Activated gamma-delta T cell treated with anti-CD3 and anti-CD28 coated beads, Interleukin-2, amount 50 U/mL, for 16 hours (primary cell): ENCODE results near the gene CUL4A.

ENCODE experiments used
- DNase-seq: peaks from one replicate; pipeline ENCODE4 v3.0.0-alpha.2; 2020; ENCODE audit warnings: low read depth

The CUL4A gene

DNA sequence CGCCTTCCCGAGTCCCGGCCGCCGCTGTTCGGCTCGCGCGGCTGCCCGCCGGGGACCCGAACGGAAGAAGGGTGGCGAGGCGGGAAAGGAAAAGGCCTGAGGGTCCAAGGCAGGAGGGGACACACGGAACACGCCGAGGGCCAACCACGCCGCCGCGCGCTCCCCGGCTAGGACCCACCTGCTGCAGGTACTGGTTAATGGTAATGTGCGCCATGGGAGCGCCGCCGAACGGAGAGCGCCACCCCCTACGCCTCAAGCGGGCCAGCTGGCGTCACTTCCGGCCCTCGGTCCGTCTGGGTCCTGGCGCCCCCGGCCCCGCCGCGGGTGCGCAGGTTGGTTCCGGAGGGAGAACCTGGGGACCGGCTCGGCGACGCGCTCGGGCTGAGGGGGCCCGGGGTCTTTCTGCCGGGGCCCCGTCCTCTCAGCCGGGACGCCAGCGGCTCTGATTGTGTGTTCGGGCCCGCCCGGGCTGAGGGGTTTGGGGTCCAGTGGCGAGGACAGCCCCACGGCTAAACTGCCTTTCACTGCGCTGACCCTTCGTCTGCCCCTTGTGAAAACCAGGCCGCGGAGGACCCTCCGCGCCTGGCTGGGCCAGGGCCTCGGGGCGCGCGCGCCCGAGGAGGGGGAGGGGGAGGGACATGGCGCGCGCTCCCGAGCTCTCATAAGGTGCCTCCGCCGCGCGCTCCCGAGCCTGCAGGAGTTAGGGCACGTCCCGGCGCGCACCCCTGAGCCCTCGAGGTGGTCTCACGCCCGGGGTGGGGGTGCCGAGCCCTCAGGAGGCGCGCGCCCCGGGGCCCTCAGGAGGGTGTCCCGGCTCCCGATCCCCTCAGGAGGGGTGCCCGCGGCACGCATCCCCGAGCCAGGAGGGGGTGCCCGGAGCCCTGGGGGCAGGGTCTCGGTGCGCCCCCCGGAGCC, 735 bp upstream of the CUL4A start, which contains the start of gene PCID2:
Gene PCID2 (minus strand): TSS at position 249 of the 915 bp plus-strand sequence. CDS start 35 bp downstream, at position 214.
- peak; percentile 86 for DNase-seq

DNA sequence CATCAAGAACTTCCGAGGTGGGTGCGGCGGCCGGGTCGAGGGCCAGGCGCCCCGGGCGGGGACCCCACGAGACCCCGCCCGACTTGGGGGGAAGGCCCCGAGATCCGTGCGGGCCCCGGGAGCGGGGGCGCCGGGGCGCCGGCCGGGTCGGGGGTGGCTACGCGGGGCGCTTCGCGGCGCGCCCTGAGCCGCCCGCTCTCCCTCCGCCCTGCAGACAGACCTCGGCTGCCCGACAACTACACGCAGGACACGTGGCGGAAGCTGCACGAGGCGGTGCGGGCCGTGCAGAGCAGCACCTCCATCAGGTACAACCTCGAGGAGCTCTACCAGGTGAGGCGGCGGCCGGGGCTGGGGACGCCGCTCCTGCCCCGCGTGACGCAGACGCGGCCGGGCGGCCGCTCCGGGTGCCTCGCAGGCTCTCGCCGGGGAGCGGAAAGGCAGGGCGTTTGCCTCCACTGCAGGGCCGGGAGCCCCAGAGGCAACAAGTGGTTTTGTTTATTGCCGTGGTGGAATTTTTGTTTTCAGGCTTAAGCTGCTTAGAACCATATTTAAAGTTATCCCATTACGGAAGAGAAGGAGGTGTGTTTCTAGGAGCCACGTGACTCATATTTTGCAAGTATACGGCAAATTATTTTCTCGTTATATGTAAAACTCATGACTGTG, 477 bp downstream of the CUL4A start:
- DNase-seq: peak; percentile 51

DNA sequence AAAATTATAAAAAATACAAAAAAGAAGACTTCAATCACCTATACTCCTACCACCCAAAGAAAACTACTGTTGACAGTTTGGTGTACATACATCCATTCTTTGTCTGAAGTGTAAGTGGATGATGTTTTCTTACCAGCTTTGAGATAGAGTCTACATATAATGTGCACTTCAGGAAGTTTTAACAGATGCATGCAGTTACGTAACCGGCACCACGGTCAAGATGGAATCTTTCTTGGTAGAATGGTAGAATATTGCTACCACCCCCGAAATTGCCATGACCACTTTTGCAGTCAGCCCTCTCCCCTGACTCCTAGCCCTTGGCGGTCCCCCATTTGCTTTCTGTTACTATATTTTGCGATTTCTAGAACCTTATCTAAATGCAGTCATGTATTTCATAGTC, 1.4 kb downstream of the CUL4A start:
- DNase-seq: no peak

DNA sequence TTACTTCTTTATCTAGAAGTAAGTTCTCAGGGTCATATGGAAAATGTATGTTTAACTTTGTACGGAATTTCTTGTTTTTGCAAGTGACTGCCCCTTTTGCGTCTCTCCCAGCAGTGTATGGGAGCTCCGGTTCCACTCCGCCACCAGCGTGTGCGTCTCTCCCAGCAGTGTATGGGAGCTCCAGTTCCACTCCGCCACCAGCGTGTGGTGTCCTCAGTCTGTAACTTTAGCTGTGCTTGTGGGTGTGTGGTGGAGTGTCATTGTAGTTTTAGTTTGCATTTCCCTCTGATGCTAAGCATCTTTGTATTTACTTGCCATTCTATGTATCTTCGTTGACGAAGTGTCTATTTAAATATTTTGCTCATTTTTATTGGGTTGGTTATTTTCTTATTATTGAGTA, 2.4 kb downstream of the CUL4A start:
- no peak for DNase-seq

DNA sequence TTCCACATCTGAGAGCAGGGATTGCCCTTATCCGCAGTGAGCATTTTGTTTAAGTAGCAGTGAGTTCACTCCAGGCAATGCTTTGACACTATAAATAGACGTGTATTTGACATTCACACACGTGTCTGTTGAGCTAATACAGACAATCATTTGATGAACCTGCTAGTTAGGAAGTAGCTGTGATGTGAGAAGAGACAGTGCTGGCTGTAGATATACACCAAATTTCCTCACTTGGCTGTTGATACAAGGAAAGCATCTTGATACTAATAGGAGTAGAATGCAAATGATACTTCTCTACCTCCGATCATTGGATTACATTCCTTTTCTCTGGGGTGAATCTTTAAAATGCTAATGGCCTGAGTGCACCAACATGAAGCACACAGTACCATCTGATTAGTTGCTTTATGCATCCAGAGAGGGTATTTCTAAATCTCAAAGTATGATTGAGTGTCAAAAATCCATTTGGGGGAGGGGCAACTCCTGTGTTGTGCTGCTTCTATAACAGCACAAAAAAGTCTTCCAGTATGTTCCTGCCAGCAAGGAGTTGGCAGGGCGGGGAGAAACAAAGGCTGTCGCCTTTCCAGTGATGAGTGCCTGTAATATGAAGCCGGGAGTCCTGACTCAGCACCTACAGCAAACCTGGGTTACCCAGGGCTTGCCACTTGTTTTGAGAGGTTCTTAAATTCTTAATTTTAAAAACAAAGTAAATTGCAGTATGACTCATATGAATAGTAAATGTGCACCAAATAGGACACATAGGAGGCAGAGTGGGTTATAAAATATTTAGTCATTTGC, 7.0 kb downstream of the CUL4A start:
- no peak for DNase-seq

DNA sequence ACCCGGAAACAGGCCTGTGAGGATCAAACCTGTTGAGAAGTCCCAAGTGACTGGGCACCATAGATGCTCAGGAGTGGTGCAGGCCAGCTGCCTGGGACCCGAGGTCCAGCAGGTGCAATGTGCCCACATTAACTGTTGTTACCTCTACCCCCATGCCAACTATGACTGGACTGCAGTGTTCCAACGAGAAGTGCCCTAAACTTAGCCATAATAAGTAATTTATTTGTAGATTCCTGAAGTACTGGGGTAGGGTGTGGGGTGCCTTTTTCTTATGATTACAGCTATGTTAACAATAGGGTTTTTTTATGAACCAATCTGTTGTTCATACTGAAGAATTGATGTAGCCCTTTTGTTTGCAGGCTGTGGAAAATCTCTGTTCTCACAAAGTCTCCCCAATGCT, 9.2 kb downstream of the CUL4A start:
- no peak for DNase-seq

GRCh38 chr13:113219256-113219940, 10.0 kb downstream of the CUL4A start:
- no peak for DNase-seq

- no peak for DNase-seq
Measured at GRCh38 chr13:113220141-113220598, 10.8 kb downstream of the CUL4A start.

DNA sequence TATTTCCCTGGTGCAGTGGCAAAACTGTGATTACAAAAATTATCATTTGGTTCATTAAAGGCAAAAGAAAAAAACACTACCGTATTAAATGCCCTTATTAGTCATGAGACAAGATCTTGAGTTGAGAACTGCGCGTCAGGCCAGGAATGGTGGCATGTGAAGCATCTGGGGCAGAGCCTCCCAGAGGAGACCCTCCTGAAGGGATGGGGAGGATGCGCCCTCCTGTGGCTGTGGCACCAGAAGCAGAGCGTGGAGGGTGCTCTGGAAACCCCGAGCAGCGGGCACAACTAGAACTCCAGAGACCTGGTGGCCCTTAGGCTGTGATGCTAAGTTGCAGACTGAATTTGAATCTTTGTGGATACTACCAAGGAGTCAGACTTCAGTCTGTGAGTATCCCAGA, 11.5 kb downstream of the CUL4A start:
- DNase-seq: no peak

DNA sequence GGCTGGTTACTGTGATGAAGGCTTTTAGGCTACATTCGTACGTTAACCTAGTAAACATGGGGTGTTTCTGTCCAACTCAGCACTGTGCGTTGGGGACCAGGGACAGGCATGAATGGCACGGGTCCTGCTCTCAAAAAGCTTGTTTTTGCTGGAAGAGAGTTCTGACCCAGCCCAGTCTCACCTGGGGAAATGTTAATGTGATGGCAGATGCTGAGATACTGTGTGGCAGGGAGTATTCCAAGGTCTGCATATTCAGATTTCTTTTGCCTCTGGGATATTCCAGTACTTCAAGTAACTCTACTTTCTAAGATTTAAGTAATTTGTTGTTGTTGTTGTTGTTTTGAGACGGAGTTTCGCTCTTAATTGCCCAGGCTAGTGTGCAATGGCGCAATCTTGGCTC, 13.7 kb downstream of the CUL4A start:
- DNase-seq: no peak

DNA sequence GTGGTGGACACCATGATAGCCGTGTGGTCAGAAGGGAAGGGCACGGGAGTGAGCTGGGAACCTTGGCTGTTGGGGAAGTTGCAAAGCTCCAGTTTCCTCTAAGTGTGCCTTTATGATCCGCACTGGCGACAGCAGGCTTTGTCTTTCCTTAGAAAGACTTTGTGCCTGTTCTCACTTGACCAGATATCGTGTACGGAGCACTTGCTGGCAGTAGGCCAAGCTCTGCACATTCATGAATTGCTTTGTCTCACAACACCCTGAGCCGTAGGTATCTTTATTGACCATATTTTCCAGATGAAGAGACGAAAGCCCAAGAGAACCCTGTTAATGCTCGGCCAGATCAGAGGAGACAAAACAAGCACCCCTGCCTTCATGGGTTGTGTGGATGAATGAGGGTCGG, 15.1 kb downstream of the CUL4A start:
- no peak for DNase-seq

DNA sequence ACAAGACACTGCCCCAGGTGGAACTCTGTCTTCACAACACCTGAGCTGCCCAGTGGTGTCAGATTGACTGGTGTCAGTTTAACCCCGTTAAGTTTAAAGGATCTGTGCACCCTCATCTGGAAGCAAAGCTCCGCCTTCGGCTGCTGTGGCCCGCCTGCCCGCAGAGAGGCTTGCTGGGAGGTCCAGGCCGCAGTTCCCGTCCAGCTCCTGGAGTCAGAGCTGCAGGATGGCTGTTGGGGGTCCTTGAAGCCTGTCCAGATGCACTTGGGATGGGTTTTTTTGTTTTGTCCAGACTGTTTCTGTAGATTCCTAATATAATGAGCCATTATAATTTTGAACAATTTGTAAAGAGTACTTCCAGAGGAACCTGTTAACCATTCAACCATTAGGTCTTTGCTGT, 16.1 kb downstream of the CUL4A start:
- DNase-seq: no peak

DNA sequence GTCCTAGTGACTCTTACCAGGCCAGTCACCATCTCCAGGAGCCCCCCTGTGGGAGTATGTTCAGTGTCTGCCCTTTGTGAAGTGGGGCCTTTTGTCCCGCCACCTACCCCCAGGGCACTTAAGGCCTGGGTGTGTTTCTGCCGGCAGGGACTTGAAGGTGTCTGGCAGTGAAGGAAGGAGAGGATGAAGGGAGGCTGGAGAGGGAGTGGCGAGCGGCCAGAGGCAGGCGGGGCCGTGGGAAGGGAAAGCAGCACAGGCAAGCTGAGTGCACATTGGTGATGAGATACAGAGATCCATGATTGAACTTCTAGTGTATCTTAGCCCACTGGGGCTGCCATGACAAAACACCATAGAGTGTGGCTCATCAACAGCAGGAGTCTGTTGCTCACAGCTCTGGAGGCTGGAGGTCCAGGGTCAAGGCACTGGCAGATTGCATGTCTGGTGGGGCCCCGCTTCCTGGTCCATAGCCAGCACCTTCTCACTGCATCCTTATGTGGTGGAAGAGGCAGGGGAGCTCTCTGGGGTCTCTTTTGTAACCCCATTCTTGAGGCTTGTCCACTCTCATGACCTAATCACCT, 17.5 kb downstream of the CUL4A start:
- DNase-seq: no peak

DNA sequence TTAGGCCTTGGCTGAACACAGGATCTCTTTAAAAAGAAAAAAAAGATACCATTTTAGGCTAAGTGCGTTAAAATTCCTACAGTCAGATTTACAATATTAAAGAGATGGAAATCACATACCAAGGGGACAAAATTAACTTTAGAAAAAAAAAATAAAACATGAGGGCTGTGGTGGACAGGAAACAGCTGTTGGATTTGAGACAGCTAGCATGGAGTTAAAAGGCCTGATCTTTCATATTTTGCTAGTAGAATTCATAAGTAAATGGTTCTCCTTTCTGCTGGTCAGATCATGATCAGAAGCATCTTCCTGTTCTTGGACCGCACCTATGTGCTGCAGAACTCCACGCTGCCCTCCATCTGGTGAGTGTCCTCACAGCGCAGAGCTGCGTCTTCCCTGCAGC, 19.7 kb downstream of the CUL4A start:
- no peak for DNase-seq

GRCh38 chr13:113229791-113230190, 20.4 kb downstream of the CUL4A start:
- DNase-seq: no peak

DNA sequence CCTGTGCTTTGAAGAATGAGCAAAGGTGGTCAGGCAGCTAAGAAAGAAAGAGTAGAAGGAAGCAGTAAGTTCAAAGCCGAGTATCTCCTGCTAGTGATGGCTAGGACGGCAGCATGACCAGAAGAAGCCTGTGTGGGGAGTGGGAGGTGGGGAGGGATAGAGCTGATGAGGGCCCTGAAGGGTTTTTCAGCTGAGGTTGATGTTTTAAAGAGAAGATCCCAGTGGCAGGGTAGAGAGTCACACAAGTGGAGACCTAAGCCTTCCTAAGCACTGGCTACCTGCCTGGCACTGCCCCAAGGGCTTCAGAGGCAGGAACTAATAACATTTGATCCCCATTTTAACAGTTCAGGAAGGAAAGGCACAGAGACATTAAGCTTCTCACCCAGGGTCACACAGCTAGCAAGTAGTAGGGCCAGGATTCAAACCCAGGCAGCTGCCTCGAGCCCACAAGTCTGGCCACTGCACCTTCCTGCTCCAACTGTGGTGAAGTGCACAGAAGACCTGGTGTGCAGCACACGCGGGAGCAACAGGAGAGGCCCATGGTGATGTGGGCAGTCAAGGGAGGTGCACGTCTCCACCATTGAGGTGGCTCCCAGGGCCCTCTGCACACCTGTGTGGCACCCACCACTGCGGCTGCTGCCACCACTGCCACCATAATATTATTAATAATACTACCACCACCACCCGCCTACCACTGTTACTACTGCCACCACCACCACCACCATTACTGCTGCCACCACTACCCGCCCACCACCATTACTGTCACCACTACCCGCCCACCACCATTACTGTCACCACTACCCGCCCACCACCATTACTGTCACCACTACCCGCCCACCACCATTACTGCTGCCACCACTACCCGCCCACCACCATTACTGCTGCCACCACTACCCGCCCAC, 22.1 kb downstream of the CUL4A start:
- DNase-seq: no peak

DNA sequence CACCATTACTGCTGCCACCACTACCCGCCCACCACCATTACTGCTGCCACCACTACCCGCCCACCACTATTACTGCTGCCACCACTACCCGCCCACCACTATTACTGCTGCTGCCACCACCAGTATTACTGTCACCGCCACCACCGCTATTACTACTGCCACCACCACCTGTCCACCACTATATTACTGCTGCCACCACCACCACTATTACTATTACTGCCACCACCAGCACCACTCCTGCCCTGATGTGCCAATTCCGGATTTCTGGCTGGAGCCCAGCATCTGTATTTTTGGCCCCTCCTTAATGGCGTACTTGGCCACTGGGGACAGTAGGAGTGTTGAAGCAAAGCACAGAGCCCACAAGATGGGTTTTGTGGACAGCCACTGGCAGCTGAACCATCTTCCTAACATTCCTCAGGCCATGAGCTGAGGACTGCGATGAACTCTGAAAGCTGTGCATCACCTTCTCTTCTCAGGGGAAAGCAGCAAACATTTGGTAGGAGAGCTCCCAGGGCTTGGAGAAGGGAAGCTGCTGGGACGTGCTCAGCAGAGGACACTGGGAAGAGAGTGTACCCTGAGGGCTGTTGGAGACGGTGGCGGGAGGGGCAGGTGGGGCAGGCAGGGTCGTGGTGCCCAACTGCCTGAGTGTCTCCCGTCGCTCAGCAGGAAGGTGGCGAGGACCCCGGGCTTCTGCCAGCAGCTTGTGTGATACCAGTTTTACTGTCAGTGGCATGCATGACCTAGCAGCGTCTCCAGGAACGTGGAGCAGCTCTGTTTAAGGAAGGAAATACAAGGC, 23.0 kb downstream of the CUL4A start:
- no peak for DNase-seq

GRCh38 chr13:113233101-113233500, 23.7 kb downstream of the CUL4A start:
- no peak for DNase-seq

DNA sequence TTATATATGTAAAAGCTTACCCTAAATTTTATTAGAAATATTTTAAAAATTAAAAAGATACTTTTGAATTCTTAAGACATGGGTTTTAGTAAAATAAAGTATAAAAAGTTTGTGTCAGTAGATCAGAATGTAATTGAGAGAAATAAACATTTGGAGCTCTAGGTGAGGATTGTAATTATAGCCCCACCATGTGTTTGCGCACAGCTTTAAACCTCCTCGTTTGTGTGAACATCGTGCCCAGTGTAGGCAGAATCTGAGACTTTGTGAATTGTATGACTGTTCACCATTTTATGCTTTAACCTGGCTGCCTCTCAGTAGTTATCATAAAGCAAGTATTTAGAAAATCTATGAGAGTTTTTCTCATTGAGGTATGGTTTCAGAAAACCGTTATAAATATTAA, 29.1 kb downstream of the CUL4A start:
- DNase-seq: no peak

GRCh38 chr13:113239357-113239756, 29.9 kb downstream of the CUL4A start:
- no peak for DNase-seq
